BJ (cell line): ENCODE data around the gene LYPD6B. TPM values are rescaled to one million over a fixed set of nuclear protein-coding genes. Genes with fewer than 3 reads are reported as not detected.

Source experiments
- CTCF ChIA-PET: fragments of 350-600 bp; formaldehyde crosslinking; extraction: SDS; loops from one replicate; lab custom pipeline; 2021; ENCODE audit warnings: antibody characterized with exemption, inconsistent platforms; lab: Yijun Ruan, JAX
- POLR2A ChIA-PET: fragments of 300-600 bp; sonication (Branson Sonifier 250); formaldehyde crosslinking; extraction: SDS; loops from one replicate; lab custom pipeline; 2021; ENCODE audit warnings: antibody characterized with exemption; lab: Charles Lee
- DNase-seq: peaks from one replicate; pipeline ENCODE4 v3.0.0-alpha.2; 2011; ENCODE audit warnings: low read depth
- H3K27me3 ChIP-seq: 2 replicates; pipeline ENCODE4 v1.6.0; 2011; ENCODE audit warnings: low read length; ENCODE audit not compliant: control insufficient read depth, insufficient read depth
- H3K36me3 ChIP-seq: 2 replicates; pipeline ENCODE4 v1.5.1; 2011; ENCODE audit warnings: low read length; ENCODE audit not compliant: control insufficient read depth, insufficient read depth
- H3K4me3 ChIP-seq: 2 replicates; pipeline ENCODE4 v1.5.1; 2011; ENCODE audit warnings: low read depth, mild to moderate bottlenecking, control low read depth, low read length
- CTCF ChIP-seq: IDR thresholded peaks from 2 replicates; pipeline ENCODE4 v1.5.1; 2011; ENCODE audit warnings: low read depth, mild to moderate bottlenecking, control low read depth, inconsistent platforms, low read length, moderate library complexity; ENCODE audit not compliant: insufficient read depth
- polyA plus RNA-seq: library from polyadenylated mRNA; depleted of rRNA; stranded (reverse); fragments of >200 nt; gene quantifications from 2 replicates; pipeline ENCODE4 v1.2.3, GENCODE V29; 2011

LYPD6B gene
- polyA plus RNA-seq, 1 experiment: 19.1 TPM

- POLR2A ChIA-PET: no interaction called here
- no peak for TF ChIP-seq CTCF
- H3K27me3 ChIP-seq: 0 out of 2 replicates have a peak, but pooled peaks cover 2% of the 10 kb centered on the region
- DNase-seq: no peak
- no peaks in the 10 kb centered on the region for H3K36me3 ChIP-seq
- H3K4me3 ChIP-seq: no peak overlapping the region
- CTCF ChIA-PET: no interaction called here
Observed at GRCh38 chr2:149221898-149222297, 183.4 kb downstream of the LYPD6B start.

GRCh38 chr2:149223472-149224095 is 185.1 kb downstream of the LYPD6B start:
- DNase-seq: no peak
- TF ChIP-seq CTCF: no peak
- H3K27me3 ChIP-seq: 0 out of 2 replicates have a peak, but pooled peaks cover 2% of the 10 kb centered on the region
- H3K36me3 ChIP-seq: no peaks in the 10 kb centered on the region
- H3K4me3 ChIP-seq: no peak overlapping the region
- ChIA-PET POLR2A (no interaction called here), CTCF (no interaction called here)

- CTCF ChIA-PET: no interaction called here
- POLR2A ChIA-PET: no interaction called here
- H3K36me3 ChIP-seq: no peaks in the 10 kb centered on the region
- DNase-seq: no peak
- no peak for TF ChIP-seq CTCF
- no peak overlapping the region for H3K4me3 ChIP-seq
- 0 out of 2 replicates have a peak, but pooled peaks cover 2% of the 10 kb centered on the region for H3K27me3 ChIP-seq
Observed at GRCh38 chr2:149224543-149224942, 186.0 kb downstream of the LYPD6B start.

GRCh38 chr2:149225446-149225845 is 186.9 kb downstream of the LYPD6B start:
- DNase-seq: no peak
- Histone ChIP-seq H3K27me3 (no peaks in the 10 kb centered on the region), H3K4me3 (no peak overlapping the region), H3K36me3 (no peaks in the 10 kb centered on the region)
- ChIA-PET CTCF (no interaction called here), POLR2A (no interaction called here)
- no peak for TF ChIP-seq CTCF

GRCh38 chr2:149226790-149227189 is 188.3 kb downstream of the LYPD6B start:
- Histone ChIP-seq H3K36me3 (no peaks in the 10 kb centered on the region), H3K27me3 (no peaks in the 10 kb centered on the region), H3K4me3 (no peak overlapping the region)
- POLR2A ChIA-PET: no interaction called here
- TF ChIP-seq CTCF: no peak
- no peak for DNase-seq
- CTCF ChIA-PET: no interaction called here
